Activated effector memory CD4-positive, alpha-beta T cell treated with Interleukin-2 at 50 U/mL for 16 hours (primary cell): ENCODE measurements around the gene REX1BD.
"Not testable (repeated sequence)": the region's sequence is repeated elsewhere in the genome, so short reads cannot be mapped to it uniquely, and the experiment has no call there.

Experiments used
- DNase-seq: peaks from one replicate; pipeline ENCODE4 v3.0.0-alpha.2; 2020

Gene REX1BD

DNA sequence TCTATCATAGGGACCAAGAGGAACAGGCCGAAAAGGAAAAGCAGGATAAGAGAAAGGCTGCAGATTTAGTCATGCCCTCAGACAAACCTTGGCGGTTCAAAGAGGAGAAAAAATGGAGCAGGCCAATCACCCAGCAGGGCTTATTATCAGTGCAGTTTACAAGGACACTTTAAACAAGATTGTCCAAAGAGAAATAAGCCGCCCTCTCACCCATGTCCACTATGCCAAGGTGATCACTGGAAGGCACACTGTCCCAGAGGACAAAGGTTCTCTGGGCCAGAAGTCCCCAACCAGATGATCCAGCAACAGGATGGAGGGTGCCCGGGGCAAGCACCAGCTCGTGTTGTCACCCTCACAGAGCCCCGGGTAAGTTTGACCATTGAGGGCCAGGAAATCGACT, 8.3 kb upstream of the REX1BD start:
- no peak for DNase-seq

DNA sequence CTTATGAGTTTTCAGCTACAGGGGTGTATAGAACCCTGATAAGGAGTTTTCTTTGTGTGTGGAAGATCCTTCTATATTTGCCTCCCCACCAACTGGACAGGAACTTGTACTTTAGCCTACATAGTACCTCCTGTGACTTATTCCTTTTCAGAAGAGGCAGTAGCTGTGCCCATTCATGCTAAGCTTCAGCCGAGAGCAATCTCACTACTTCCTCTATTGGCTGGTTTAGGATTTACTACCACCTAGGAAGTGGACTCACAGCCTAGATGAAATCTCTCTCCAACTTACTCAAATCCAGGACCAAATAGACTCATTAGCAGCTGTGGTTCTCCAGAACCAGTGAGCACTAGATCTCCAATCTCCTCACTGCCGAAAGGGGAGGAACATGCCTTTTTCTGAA, 2.3 kb upstream of the REX1BD start:
- no peak for DNase-seq

DNA sequence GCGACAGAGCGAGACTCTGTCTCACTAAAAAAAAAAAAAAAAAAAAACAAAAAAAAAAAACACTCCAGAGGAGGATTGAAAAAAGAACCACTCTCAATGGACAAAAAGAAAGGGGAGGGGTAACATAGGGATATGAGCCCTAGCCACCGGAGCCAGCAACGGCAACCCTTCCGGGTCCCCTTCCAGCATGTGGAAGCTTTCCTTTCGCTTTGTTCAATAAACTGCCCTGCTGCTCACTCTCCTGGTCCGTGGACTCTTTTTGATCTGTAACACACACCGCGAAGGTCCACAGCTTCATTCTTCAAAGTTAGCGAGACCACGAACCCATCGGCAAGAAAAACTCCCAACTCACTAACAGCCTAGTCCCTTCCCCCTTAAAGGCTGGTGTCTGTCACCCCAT, 1.0 kb upstream of the REX1BD start:
- DNase-seq, result no peak

DNA sequence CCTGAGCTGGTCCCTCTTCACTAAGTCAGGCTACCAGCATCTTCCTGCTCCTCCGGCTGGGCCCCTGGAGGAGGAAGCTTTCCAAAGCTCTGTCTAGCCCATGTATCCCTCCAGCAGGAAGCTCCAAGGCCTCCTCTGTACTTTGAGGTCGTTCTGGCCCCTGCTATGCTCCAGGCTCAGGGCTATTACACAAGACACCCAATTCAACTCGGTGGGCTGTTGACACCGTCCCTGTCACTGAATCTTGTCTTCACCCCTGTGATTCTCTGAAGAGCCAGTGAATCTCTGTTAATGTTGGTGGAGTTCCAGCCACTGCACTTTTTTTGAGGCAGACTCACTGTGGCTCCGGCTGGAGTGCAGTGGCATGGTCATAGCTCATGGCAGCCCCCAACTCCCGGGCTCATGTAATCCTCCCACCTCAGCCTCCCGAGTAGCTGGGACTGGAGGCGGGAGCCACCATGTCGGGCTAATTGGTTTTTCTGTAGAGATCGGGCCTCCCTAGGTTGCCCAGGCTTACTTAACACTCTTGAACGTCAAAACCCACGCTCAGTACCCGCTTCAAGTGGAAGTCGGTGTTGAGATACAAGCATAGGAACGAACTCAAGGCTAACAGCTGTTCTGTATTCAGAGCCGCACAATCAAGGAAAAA, 512 bp upstream of the REX1BD start:
- no peak for DNase-seq

DNA sequence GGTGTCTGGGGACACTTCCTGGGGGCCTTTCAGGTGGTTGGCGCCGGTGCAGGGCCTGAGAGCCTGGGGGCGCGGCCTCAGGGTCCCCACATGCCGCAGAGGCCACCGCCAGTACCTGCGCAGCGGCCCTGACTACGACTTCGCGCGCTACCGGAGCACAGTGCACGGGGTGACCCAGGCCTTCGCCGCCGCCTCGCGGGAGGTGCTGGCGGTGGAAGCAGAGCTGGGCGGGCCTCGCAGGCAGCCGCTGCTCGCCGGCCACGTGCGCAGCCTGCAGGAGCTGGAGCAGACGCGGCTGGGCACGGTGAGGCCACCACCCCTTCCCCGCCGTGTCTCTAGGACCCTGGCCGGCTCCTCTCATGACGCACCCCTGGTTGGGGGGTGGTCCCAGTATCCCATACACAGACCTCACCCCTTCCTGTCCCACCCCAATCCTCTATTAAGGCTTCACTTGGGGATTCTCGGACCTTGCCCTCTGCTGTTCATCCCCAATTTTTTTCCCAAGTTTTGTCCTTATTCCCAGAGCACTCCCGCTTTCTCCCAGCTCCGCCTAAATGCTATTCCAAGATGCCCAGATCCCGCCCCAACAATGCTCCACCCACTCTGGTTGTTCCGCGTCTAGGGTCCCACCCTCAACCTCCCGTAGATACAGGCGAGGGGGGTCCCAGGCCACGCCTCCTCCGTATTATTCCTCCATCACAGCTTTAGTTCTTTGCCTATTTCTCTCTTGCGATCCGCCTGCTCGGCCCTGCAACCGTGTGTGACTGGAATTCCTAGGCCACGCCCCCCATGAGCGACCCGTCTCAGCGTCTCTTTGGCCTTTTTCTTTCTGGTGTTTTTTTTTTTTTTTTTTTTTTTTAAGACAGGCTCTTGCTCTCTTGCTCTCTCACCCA, 1.0 kb downstream of the REX1BD start:
- peak; percentile 64 for DNase-seq

DNA sequence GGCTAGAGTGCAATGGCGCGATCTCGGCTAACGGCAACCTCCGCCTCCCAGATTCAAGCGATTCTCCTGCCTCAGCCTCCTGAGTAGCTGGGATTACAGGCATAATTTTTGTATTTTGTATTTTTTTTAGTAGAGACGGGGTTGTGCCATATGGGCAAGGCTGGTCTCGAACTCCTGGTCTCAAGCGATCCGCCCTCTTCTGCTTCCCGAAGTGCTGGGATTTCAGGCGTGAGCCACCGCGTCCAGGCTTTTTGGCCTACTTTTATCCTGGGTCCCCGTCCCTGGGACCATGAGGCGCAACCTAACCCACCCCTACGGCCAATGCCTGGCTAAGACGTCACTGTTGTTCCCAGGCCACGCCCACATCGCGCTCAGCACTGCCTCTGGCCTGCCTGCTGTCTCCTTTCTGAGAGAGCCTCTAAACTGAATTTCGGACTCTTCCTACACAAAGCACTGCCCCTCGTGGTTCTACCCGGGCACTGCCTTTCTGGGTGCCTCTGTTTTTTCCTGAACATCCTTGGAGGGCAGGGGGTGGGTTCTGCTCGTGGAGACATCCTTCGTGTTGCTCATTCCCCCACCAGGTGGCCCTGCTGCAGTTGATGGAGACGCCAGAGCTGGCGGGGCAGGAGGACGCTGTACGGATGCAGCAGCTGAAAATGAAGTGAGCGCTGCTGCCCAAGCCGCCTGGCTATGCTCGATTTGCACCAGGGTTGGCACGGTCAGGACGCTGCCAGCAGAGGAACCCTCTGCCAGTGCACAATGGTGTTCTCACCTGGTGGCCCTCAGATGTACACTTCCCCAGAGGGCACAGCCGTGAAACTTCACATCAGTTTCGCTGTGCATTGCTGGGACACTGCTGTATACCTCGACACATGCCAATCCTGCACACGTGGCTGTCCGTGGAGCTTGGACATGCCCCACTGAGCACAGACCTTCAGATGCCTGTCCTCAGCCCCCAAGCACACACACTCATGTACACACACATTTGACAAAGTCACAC, 2.0 kb downstream of the REX1BD start:
- DNase-seq, result no peak

DNA sequence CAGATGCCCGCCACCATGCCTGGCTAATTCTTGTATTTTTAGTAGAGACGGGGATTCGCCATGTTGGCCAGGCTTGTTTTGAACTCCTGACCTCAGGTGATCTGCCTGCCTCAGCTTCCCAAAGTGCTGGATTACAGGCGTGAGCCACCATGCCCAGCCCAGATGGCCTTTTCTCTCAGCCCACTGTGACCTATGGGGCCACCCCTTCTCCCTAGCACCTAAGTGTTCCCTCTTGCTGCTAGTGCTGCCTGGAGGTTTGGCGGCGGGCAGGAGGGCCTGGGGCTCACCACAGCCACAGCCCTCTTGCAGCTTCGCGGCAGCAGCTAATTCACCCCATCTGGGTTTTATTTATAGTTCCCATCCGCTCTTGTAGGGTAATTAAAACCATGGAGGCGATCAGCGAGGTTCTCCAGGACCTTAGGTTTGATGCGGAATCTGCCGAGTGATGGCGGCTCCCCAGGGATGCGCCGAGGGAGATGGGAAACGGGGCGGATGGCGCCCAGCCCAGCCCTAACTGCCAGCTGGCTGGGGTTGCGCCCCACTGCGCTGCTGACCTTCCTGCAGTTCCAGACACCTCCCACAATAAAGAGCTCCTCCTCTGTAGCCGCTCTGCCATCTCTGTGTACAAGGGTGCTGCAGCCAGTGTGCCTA, 3.3 kb downstream of the REX1BD start:
- DNase-seq, result no peak

DNA sequence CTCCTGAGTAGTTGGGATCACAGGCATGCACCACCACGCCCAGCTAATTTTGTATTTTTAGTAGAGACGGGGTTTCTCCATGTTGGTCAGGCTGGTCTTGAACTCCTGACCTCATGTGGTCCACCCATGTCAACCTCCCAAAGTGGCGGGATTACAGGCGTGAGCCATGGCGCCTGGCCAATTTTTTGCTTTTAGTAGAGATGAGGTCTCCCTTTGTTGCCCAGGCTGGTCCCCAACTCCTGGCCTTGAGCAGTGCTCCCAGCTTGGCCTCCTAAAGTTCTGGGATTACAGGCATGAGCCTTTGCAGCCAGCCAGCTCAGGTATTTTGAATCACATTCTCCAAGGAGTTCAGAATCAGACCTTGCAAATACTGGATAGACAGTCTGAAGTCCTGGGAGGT, 4.1 kb downstream of the REX1BD start:
- DNase-seq, result not testable (repeated sequence)

DNA sequence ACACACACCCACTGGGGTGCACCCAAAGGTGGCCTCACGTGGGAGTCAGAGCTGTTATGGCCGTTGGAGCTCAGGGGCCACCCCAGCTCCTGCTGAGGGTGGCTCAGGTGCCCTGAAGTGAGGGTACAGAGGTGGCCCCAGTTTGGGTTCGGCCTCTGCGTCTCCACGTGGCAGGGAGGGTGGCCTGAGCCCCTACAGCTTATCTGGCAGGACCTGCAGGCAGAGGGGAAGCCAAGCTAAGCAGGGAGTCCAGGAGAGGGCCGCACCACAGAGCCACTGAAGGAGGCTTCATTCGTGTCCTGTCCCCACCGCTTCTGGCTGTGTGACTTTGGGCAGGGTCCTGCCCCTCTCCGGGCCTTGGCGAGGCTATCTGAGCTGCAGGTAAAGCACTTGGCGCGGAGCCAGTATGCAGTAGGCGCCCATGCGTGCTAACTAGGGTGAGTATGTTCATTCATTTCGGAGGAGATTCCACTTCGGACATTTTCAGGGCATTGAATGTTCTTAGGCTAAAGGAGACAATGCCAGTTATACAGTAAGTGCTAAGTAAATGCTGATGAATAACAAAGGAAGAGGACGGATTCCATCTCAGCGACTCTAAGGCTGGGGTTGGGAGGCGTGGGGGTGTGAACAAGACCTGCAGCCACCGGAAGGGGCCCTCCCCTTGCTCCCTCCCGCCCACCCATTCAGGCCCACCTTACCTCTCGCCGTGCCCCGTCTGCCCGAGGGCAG, 4.9 kb downstream of the REX1BD start:
- no peak for DNase-seq

DNA sequence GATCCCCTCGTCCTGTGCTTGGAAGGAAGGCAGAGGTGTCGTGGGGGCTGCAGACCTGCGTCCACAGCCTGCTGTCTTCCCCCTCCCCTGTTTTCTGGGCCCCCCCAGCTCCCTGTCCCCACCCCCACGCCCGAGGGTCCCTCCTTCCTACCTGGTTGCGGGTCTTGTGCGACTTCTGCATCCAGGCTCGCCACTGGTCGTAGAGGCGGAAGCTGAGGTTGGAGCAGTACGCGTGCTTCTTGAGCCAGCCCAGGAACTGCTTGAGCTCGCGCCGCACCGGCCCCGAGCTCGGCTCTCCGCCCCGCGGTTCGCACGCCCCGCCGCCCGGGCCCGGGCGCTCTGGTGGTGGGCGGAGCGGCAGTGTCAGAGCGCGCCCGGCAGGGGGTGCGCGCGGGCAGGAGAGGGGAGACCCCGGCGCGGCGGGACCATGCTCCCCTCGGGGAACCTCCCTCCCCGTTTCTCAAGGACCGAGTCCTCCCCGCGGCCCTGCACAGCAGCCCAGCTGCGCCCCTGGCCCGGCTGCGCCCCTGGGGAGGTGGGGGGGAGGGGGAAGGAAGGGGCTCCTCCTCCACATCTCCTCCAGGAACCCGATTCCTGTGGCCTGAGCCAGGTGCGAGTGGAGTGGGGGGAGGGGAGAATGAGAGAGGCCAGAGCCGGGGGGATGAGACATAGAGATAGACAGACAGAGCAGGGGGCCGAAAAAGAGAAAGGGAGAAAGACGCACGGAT, 5.7 kb downstream of the REX1BD start:
- peak; percentile 57 for DNase-seq

DNA sequence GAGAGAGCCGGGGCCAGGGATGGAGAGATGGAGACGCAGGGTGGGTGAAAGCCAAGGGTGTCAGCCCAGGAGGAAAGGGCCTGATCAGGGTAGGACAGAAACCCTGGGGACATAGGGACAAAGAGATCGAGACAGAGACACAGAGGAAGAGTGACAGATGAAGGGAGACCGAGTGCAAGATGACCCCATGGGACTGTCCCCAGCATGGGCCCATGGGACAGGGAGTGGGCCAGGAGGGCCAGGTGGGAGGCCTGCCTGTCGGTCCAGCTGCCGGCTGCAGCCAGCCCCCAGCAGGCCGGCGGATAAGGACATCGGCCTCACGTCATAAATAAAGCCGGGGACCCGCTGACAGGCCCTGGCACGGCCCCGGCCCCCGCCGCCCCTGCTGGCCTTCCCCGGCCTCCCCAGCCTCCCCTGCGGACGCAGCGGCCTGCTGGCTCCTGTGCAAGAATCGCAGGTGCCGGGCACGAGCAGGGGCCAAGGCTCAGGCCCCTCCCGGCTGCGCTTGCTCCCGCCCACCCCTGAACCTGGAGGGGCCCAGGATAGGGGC, 6.3 kb downstream of the REX1BD start:
- DNase-seq, result no peak

DNA sequence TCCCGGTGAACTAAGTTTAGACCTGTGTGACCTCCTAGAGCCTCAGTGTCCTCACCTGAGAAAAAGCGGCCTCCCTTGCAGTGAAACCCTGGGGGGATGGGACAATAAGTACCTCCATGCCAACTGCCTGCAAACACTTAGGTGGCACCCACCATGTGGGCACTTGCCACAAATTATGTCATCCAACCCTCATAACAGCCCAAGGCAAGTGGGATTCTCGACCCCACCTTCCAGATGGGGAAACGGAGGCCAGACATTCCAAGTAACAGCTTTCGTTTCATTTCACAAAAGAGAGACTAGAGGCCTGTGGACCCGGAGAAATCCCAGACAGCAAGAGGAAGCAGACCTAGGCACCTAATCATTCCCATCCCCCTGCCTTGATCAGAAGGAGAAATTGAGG, 6.9 kb downstream of the REX1BD start:
- no peak for DNase-seq

DNA sequence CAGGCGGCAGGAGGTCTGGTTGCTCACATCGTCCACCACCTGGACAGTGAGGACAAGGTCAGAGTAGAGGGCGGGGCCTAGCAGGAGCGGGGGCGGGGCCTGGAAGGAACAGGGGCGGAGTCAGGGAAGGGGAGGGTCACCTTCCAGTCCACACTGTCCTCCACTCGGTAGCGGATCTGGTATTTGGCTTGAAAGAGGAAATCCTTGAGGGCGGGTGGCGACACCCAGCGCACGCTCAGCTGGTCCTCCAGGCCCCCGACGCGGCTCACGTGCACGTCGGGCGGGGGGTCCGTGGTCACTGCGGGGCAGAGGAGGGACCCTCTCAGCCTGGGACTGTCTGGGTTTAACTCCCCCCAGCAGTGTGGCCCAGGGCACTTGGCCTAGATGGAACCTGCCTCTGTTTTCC, 8.2 kb downstream of the REX1BD start:
- no peak for DNase-seq

DNA sequence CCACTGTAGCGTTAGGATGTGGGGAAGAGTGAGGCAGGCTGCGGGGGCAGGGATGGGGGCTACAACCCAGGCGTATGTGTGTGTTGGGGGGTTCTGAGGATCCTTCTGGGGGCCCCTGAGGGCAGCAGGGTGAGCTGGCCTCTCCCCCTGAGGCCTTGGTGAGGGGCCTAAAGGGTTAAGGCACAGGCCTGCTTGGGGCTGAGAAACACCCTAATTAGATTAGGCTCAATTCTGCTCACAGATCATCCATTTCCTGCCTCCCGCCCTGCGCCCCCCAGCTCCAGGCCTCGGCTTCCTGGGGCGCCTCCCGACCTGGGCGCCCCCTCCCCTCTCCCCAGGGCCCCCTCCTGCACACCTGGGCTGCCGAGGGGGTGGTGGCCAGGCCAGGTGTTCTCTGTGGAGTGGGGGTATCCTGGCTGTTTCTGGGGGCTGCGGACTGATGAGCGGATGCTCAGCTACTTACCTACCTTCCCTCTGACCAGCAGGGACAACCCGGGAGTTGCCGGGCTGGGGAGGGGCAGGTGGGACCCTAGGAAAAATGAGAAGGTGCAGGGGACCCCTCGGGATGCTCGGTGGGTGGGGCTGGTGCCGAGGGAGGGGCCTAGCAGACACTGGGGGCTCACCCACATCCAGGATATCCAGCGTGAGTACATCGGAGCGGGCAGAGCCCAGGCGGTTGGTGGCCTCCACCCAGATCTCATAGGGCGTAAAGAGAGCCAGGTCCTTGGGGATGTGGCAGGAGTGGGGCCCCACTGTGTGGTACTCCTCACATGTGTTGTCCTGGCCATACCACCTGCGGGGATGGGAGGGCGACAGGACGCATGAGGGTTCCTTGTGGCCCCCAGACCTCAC, 9.4 kb downstream of the REX1BD start:
- no peak for DNase-seq

DNA sequence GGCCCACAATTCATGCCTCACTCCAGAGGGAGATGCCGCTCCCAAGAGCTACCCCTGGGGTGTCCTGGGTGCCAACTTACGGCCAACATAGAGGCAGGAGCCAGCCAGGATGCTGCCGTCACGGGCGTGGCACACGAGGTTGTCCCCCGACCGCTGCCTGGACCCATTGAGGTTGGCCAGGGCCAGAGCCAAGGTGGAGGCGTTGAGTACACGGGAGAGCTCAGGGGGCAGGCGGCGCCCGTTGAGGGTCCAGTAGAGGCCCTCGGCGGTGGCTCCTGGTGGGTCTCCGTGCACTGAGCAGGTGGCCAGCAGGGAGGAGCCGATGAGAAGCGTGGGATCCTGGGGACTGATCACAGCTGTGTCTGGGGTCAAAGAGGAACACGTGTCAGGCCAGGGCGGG, 10.9 kb downstream of the REX1BD start:
- no peak for DNase-seq

DNA sequence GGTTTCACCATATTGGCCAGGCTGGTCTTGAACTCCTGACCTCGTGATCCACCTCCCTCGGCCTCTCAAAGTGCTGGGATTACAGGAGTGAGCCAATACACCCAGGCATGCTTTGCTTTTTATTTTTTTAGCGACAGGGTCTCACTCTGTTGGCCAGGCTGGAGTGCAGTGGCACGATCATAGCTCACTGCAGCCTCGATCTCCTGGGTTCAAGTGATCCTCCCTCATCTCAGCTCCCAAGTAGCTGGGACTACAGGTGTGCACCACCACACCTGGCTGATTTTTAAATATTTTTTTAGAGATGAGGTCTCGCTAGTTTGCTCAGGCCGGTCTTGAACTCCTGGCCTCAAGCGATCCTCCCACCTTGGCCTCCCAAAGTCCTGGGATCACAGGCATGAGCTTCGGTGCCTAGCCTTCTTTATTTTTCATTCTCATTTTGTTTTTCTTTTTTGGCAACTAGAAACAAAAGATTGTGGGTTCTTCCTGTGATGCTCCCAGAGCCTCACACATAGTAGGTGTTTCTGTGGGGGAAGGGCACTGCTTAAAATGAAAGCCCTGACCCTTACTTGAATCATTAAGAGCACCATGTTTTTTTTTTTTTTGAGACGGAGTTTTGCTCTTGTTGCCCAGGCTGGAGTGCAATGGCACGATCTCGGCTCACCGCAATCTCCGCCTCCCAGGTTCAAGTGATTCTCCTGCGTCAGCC, 12.2 kb downstream of the REX1BD start:
- DNase-seq, result not testable (repeated sequence)

DNA sequence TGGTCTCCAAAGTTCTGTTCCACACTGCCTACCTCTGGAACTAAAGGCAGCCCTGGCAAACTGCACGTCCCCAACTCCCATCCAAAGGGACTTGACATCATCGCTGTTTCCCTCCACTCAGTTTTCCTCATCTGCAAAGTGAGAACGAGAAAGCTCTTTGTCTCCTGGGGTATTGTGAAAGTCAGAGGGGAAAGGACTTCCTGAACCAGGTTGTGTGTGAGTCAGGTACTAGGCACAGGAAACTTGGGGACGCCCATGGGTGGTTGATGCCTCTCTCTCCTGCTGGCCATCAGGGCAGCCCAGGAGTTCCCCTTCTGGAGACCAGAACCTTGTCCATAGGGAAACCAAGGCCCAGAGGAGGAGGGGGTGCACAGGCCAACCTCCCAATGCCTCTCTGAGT, 13.3 kb downstream of the REX1BD start:
- no peak for DNase-seq

DNA sequence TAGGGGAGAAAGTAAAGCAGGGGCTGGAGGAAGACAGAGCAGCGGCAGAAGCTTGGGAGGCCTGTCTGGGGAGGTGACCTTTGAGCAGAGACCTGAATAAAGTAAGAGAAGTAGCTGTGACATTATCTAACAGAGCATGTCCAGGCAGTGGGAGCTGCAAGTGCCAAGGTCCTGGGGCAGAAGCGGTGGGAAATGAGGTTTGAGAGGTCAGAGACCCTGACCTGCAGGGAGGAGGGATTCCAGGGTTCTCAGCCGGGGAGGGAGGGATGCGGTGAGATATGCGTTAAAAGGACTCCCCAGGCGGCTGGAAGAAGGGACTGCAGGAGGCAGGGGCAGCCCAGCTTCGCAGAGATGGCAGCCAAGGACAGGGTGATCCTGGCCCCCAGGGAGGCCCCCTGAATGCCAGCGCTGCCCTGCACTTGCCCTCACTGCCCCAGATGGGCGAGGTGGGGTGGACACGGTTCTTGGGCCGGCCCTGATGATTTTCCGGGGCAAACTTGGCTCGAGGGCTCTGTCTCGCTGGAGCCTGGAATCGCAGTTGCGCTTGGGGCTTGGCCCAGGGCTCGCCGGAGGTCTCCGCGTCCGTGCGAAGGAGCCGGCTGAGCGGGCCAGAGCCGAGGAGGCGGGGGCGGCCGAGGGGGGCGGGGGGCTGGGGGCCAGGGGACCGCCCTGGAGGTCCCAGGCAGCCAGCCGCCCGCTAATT, 14.8 kb downstream of the REX1BD start:
- DNase-seq, result no peak
